GM18517 (cell line): ENCODE results near the gene CCDC178.
A peak's percentile ranks its signal among the peaks of the same experiment; 100 is the strongest.
"Not testable (repeated sequence)": the region's sequence is repeated elsewhere in the genome, so short reads cannot be mapped to it uniquely, and the experiment has no call there.

ENCODE experiments used
- ATAC-seq: cut with Tn5 transposase; IDR thresholded peaks from one replicate; pipeline ENCODE4 v1.9.1; 2021; ENCODE audit warnings: mild to moderate bottlenecking, moderate library complexity; ENCODE audit not compliant: unreplicated experiment

The CCDC178 gene

DNA sequence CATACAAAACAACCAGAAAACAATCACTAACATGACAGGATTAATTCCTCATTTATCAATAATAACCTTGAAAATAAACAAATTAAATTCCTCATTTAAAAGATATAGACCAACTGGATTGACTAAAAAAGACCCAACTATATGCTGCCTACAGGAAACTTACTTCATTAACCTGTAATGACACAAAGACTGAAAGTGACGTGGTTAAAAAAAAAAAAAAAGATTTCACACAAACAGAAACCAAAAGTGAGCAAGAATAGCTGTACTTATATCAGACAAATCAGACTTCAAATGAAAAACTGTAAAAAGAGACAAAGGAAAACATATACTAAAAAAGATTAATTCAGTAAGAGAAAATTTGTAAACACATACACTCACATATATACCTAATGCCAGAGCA is 201.2 kb downstream of the CCDC178 start:
- peak; percentile 85 for ATAC-seq

DNA sequence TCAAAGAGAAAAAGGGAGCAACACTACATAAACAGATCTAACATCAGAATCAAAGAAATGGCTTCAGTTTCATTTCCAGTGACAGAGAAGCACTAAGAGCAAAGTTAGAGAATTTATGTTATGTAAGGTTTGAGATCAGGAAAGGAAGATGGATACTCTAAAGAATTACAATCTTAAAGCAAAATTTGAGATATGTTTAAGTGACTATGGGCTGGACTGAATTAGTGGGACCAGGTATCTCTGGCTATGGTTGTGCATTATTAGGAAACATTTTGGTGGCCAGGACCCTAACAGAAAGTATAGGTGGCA is 208.2 kb downstream of the CCDC178 start:
- ATAC-seq = peak; percentile 33

DNA sequence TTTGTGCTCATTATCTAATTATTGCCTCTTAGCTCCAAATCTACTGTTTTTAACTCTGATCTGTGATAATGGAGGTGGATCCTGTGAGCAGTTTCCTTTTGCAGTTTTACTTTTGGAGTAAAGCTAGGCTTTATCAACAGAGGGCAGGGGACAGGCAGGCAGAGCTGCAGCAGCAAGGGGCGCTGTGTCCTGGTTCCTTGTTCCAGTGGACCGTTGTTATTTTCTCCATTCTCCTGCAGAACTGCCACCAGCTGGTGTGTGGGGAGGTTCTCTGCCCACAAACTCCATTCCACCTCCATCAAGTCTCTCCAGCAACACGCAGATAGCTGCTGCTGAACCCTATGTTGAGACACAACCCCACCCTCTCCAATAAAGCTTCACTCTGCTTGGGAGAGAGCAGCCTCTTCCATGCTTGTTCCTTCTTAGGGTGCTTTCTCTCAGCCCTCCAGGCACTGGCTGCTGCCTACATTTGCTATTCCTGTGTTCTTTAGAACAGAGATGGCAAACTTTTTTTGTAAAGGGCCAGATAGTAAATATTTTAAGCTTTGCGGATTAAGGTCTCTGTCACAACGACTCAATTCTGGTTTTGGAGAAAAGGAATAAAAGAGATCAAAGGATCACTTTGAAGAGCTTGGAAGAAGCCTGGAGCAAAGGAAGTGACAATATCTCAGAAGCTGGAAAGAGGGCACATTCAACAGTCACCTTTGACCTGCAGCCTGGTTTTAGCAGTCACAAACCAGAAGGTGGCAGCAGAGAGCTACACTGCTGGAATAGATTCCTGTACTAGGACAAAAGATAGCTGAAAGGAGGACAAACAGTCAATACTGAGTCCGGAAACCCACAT is 208.8 kb downstream of the CCDC178 start:
- ATAC-seq = peak; percentile 95

DNA sequence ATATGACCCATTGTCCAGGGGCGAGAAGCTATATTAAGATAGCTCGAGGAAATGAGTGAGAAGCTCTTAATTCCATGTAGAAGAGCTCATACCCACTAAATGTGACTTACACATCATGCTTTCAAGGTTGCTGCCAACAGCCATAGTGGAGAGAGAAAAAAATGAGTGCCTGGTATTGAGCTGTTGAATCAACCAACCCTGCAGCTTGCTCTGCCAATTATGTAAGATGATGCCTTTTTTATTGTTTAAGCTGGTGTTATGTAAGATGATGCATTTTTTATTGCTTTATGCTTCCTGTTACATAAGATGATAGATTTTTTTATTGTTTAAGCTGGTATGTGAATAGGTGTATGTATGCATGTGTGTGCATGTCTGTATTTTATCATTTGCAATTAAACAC is 228.2 kb downstream of the CCDC178 start:
- no peak for ATAC-seq

DNA sequence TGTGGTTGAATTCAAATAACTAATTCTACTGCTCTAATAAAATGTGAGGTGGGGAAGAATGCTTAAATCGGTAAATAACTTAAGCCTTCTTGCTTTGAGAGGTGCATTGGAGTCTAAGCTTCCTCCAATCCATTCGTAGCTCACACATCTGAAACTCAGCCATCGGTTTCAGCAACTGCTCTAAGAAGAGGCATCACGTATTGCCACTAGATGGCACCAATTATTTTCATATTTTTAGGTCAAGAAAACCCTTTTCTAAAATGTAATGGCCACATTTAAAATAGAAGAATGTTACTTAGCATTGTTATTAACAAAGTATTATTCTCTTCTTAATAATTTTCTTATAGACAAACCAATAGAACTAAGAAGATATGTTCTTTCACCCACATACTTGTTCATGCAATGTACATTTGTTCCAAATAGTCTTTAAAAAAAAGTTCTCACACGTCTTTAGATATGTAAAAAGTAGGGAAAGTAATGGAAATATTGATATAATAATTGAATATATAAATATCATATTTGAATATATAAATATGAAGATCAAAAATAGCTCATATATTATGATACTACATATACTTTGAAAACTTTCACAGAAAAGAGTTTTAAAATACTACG is 229.8 kb downstream of the CCDC178 start:
- no peak for ATAC-seq

DNA sequence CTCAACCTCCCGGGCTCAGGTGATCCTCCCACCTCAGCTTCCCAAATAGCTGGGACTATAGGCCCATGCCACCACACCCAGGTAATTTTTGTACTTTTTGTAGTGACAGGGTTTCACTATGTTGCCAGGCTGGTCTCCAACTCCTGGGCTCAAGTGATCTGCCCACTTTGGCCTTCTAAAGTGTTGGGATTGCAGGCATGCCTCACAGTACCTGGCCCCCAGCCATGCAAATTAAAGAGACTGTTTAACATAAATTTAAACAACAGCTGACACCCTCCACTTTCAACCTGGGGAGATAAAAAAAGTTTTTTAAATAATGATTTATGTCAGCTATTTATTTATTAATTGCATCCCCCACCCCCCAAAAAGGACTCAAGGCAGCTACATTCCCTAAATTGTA is 234.7 kb downstream of the CCDC178 start:
- ATAC-seq = no peak

DNA sequence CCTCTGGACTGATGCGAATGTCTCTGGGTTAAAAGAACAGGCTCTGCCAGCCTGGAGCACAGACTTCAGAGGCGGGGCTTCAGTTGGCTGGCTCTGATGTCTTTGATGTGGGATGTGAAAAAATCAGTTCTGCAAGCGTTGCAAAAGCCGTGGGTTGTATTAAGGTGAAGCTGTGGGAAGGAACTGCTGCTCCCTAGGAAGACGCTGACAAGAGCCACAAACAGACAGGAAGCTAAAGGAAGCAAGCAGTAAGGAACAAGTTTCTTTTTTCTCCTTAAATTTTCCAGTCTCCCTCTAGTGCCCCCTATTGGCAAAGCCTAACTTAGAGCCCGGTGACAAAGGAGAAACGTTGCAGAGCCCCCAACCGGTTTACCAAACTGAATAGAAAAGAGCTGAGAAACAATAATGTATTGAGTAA is 239.0 kb downstream of the CCDC178 start:
- ATAC-seq = no peak

DNA sequence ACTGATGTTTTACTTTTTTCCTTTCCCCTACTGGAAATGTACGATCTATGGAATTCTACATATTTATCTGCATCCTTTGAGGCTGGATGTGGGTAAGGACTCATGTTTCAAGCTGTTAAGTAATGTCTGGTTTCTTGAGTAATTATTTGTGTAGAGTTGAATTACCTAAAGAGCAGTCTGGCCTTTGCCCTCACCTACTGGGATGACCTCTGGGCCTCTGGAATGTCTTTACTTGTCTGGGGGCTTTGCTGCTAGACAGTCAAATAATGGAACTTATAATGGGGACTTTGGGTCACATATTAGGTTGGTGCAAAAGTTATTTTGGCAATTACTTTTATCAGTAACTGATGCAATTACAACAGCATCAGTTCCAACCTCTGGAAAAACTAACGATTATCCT is 244.7 kb downstream of the CCDC178 start:
- ATAC-seq = no peak

DNA sequence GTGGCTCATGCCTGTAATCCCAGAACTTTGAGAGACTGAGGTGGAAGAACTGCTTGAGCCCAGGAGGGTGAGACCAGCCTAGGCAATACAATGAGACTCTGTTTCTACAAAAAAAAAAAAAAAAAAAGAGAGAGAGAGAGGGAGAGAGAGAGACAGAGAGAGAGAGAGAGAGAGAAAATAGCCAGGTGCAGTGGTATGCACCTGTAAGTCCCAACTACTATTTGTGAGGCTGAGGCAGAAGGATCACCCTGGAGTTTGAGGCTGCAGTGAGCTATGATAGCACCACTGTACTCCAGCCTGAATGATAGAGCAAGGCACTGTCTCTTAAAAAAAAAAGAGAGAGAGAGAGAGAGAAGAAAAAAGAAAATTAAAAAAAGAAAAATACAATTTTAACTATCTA is 245.7 kb downstream of the CCDC178 start:
- no peak for ATAC-seq

DNA sequence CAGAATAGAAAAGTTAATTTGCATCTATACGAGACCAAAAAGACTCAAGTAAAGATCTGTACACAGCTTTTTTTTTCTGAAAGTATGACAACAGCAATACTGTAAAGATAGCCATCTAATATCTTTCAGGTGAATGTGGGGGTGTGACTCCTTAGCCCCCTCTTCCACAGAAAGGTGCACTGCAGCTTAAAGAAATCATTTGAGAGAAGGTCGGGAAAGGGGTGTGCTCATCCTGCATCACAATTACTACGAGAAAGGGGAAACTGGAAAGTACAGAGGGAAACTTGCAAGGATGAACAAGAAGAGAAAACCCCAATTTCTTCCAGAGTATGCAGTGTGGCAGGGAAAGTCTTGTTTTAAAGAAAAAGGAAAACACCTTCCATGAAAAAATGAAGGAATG is 255.6 kb downstream of the CCDC178 start:
- ATAC-seq = no peak

DNA sequence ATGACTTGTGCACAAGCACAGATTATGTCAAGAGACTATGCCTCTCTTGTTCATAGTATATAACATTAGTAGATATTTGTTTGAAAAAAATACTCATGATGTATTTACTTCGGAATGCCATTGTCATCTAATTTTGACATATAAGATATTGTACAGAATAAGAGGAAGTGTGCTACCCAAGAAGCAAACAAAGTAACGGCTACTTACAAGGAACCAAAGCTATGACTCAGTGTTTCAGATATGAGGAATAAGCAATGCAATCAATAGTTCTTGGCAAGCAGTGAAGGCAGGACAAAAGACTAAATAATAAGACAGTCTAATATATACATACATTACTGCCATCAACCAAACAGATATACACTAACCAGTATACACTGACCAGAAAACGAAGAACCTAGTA is 256.3 kb downstream of the CCDC178 start:
- ATAC-seq = no peak

DNA sequence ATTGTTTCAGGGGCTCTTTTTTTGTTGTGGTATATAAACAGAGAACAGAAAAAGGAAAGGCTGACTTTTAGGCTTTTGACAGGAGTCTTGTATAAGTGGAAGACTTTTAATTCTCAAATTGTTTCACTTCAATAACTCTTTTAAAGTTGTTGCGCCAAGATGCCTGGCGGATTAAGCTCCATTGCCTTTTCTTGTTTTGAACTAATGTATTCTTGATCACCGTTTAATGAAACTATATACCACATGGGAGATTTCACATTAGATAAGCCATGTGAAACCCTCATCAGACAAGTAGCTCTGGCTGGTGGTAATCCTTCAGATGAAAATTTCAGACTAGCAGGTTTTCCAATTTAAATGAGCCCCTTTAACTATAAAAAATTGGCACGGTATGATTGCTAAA is 257.4 kb downstream of the CCDC178 start:
- ATAC-seq = no peak

DNA sequence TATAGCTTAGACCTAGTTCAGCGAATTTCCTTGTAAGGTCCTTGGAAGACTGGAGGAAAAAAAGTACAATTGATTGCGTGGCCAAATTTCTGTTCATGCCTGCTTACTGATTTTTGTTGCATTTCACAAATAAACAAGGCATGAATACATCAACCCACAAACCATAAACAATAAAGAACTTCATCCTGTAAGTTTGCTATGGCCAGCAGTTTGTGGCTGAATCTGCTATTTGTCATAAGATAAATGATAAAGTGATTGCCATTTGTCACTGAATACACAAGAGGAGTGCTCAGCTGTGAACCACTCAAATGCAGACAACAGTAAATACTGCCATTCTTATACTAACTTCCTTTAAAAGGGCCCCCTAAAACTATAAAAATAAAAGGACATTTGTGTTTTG is 259.5 kb downstream of the CCDC178 start:
- ATAC-seq = no peak

DNA sequence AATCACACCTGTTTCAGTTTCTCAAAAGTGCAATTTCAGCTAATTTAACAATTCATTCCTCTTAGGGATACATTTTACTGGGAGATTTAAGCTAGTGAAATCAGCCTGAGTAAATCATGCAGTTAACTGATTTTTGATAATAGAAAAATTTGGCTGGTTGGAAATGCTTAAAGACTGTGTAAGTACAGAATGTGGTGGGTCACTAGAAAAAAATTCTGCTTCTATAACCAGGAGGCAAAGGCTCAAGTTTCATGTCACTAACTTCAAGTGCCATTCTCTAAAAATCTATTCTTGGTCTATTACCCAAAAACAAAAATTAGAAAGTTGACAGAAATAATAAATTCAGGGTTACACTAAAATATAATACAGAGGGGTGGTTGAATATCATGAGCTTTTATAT is 271.3 kb downstream of the CCDC178 start:
- ATAC-seq = no peak

DNA sequence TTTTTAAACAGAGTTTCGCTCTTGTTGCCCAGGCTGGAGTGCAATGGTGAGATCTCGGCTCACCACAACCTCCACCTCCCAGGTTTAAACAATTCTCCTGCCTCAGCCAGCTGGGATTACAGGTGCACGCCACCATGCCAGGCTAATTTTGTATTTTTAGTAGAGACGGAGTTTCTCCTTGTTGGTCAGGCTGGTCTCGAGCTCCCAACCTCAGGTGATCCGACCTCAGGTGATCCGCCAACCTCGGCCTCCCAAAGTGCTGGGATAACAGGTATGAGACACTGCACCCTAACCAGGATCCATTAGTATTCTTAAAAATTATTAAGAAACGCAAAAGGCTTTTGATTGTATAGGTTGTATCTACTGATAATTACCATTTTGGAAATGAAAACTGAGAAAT is 276.4 kb downstream of the CCDC178 start:
- ATAC-seq = not testable (repeated sequence)

DNA sequence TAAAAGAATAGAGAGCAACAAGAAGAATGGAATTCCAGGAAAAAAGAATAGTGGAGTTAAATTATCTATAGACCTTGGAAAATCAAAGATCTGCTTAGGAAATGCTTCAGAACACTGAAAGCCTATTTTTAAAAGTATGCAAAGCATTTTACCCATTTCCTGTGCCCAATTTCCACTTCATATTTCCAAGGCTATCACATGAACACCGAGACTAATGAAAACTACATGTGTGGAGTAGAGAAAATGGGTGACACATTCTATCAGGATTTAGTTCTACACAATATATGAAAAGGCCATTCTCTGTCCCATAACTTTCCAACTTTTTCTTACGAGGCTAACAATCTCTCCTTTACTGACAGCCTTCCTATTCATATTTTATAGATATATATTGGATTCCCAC is 279.4 kb downstream of the CCDC178 start:
- ATAC-seq = no peak

DNA sequence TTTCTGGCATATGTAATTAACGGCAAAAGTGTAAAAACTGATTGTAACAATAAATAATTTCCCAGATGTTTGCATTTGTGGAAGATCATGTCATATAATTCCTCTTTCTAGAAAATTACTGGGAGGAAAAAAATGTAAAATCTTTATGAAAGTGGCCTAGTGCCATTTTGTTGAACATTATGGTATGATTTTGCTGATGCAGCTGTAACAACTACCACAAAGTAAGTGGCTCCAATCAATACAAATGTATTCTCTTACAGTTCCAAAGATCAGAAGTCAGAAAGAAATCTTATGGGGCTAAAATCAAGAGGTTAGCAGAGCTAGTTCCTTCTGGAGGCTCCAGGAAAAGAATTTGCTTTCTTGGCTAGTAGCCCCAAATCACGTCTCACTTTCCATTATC is 281.4 kb downstream of the CCDC178 start:
- no peak for ATAC-seq

DNA sequence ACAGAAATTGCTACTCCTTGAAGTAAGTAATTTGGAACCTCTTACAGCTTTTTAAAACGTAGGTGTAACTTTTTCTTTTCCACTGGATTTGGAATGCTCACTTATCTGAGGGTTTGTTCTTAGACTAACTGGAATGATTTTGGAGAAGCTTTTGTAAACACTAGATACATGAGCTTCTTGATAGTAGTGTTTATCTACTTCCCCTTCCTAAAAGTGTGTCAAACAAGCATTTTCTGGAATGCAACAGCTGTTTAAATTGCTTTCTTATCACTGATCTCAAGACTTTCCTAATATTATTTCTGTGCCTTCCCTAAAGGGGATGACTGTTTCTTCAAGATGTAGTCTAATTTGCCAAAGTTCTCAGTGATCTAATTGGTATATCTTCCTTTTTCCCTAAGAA is 282.6 kb downstream of the CCDC178 start:
- no peak for ATAC-seq

DNA sequence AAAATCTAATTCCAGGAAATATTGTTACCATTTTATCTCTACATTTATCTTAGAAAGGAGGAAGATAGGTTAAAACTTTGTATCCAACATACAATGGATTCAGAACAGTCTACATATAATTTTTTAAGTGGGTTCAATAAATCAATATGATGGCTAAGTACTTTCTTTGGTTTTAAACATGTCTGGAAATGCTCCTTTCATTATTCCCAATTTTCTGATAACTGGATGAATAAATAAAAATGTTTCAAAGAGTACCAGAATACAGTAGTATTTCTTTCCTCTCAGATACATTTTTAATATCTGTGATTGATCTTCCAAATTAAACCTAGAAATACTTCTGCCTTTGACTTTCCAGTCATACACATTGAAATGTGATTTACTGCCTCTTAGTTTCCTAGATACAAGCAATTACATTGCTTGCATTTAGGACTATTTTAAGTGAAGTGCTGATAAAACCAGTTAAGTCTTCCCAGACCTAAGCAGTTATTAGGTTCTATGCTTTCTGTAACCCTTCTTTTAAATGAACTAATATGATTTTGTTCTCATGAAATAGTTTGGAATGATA is 283.5 kb downstream of the CCDC178 start:
- ATAC-seq = no peak

DNA sequence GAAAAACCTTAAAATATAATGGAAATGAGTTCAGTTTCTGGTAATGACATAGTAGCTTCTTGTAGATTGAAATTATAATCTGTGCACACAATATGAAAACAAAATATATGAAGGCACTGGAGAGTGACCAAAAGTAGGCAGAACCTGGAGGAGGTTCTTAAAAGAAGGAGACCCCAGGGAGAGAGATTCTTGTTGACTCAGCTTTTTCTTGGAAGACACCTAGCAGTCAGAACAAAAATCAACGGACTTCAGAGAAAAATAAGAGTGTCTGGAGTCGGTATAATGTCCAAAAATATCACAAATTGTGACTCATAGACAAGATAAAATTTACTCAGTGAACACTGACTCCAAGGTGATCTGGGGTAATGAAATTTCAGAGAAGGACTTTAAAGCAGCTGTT is 286.5 kb downstream of the CCDC178 start:
- ATAC-seq = no peak

DNA sequence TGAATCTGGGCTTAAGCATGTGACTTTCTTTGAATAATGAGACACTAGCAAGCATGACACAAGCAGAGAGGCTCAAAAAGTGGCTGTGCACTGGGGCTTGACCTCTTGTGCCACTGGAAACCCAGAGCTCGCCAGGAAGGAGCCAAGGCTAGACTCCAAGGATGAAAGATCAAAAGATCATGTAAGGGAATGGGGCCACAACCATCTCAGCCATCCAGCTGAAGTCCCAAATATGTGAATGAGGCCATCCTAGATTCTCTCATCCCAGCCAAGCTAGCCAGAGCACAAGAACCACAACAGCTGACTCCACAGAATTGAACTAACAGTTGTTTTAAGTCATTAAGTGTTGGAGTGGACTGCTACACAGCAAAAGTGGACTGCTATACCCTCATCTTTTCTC is 288.1 kb downstream of the CCDC178 start:
- no peak for ATAC-seq

DNA sequence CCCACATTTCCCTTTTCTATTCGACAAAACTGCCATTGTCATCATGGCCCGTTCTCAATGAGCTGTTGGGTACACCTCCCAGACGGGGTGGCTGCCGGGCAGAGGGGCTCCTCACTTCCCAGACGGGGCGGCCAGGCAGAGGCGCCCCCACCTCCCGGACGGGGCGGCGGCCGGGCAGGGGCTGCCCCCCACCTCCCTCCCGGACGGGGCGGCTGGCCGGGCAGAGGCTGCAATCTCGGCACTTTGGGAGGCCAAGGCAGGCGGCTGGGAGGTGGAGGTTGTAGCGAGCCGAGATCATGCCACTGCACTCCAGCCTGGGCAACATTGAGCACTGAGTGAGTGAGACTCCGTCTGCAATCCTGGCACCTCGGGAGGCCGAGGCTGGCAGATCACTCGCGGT is 292.7 kb downstream of the CCDC178 start:
- ATAC-seq = not testable (repeated sequence)
